SK-N-SH treated with all-trans-retinoic acid at 6 μM for 48 hours (cell line): ENCODE measurements around the gene MGME1.

ENCODE experiments used
- ATAC-seq: fragments of 200-7000 bp; cut with Tn5 transposase; 3 replicates; pipeline ENCODE4 v1.9.1; 2020; ENCODE audit warnings: mild to moderate bottlenecking, moderate library complexity
- ARNTL ChIP-seq: fragments of 450-650 bp; formaldehyde crosslinking; IDR thresholded peaks from 2 replicates; pipeline ENCODE4 v1.5.0; 2020; ENCODE audit warnings: low read depth, mild to moderate bottlenecking, moderate library complexity, borderline replicate concordance
- BACH2 ChIP-seq: fragments of 250-450 bp; sonication (Bioruptor Pico); IDR thresholded peaks from 2 replicates; pipeline ENCODE4 v1.9.0; 2021; ENCODE audit warnings: mild to moderate bottlenecking, borderline replicate concordance
- CREB5 ChIP-seq: fragments of 250-450 bp; sonication (Bioruptor Pico); IDR thresholded peaks from 2 replicates; pipeline ENCODE4 v1.5.1; 2020; ENCODE audit warnings: low read depth, mild to moderate bottlenecking, moderate library complexity
- CSDC2 ChIP-seq: fragments of 250-450 bp; sonication (Bioruptor Pico); IDR thresholded peaks from 2 replicates; pipeline ENCODE4 v1.5.0; 2020; ENCODE audit warnings: mild to moderate bottlenecking, moderate library complexity
- CSRNP3 ChIP-seq: fragments of 250-450 bp; sonication (Bioruptor Pico); IDR thresholded peaks from 2 replicates; pipeline ENCODE4 v1.5.1; 2021; ENCODE audit warnings: mild to moderate bottlenecking, moderate library complexity
- ESRRG ChIP-seq: fragments of 250-450 bp; sonication (Bioruptor Pico); IDR thresholded peaks from 2 replicates; pipeline ENCODE4 v1.6.1; 2021; ENCODE audit warnings: mild to moderate bottlenecking
- GLIS3 ChIP-seq: fragments of 250-450 bp; sonication (Bioruptor Pico); IDR thresholded peaks from 2 replicates; pipeline ENCODE4 v1.5.0; 2020; ENCODE audit warnings: mild to moderate bottlenecking, moderate library complexity
- ISL1 ChIP-seq: fragments of 250-450 bp; sonication (Bioruptor Pico); IDR thresholded peaks from 2 replicates; pipeline ENCODE4 v2.1.2; 2022; ENCODE audit warnings: mild to moderate bottlenecking, moderate library complexity
- OSR1 ChIP-seq: fragments of 250-450 bp; sonication (Bioruptor Pico); IDR thresholded peaks from 2 replicates; pipeline ENCODE4 v1.8.0; 2022; ENCODE audit warnings: moderate library complexity, mild to moderate bottlenecking, inconsistent platforms
- PATZ1 ChIP-seq: fragments of 250-450 bp; sonication (Bioruptor Pico); IDR thresholded peaks from 2 replicates; pipeline ENCODE4 v1.8.0; 2020; ENCODE audit warnings: mild to moderate bottlenecking, moderate library complexity, borderline replicate concordance
- POU6F1 ChIP-seq: fragments of 250-450 bp; sonication (Bioruptor Pico); IDR thresholded peaks from 2 replicates; pipeline ENCODE4 v1.8.0; 2021; ENCODE audit warnings: low read depth, mild to moderate bottlenecking, moderate library complexity, borderline replicate concordance
- PPARA ChIP-seq: fragments of 250-450 bp; sonication (Bioruptor Pico); IDR thresholded peaks from 2 replicates; pipeline ENCODE4 v1.5.0; 2020; ENCODE audit warnings: mild to moderate bottlenecking, borderline replicate concordance
- RARB ChIP-seq: fragments of 250-450 bp; sonication (Bioruptor Pico); IDR thresholded peaks from 2 replicates; pipeline ENCODE4 v1.8.0; 2021; ENCODE audit warnings: mild to moderate bottlenecking, moderate library complexity
- SNAI2 ChIP-seq: fragments of 250-450 bp; sonication (Bioruptor Pico); IDR thresholded peaks from 2 replicates; pipeline ENCODE4 v1.5.0; 2020; ENCODE audit warnings: mild to moderate bottlenecking, moderate library complexity
- TCF4 ChIP-seq: fragments of 250-450 bp; sonication (Bioruptor Pico); IDR thresholded peaks from 2 replicates; pipeline ENCODE4 v1.8.0; 2021; ENCODE audit warnings: mild to moderate bottlenecking, moderate library complexity, borderline replicate concordance
- TOX ChIP-seq: fragments of 250-450 bp; sonication (Bioruptor Pico); IDR thresholded peaks from 2 replicates; pipeline ENCODE4 v1.8.0; 2021; ENCODE audit warnings: mild to moderate bottlenecking, moderate library complexity, borderline replicate concordance
- TSHZ2 ChIP-seq: fragments of 250-450 bp; sonication (Bioruptor Pico); IDR thresholded peaks from 2 replicates; pipeline ENCODE4 v1.5.0; 2020; ENCODE audit warnings: mild to moderate bottlenecking, moderate library complexity
- ZC3H10 ChIP-seq: fragments of 250-450 bp; sonication (Bioruptor Pico); IDR thresholded peaks from 2 replicates; pipeline ENCODE4 v1.5.1; 2021; ENCODE audit warnings: mild to moderate bottlenecking, moderate library complexity
- ZFP3 ChIP-seq: fragments of 250-450 bp; sonication (Bioruptor Pico); IDR thresholded peaks from 2 replicates; pipeline ENCODE4 v1.5.0; 2020; ENCODE audit warnings: mild to moderate bottlenecking, moderate library complexity
- ZFP30 ChIP-seq: fragments of 450-650 bp; formaldehyde crosslinking; IDR thresholded peaks from 2 replicates; pipeline ENCODE4 v1.5.0; 2022; ENCODE audit warnings: mild to moderate bottlenecking, moderate library complexity
- ZNF565 ChIP-seq: fragments of 450-650 bp; formaldehyde crosslinking; conservative IDR thresholded peaks from 2 replicates; pipeline ENCODE4 v1.5.0; 2020; ENCODE audit warnings: low read depth, mild to moderate bottlenecking, moderate library complexity
- ZNF70 ChIP-seq: fragments of 450-650 bp; formaldehyde crosslinking; IDR thresholded peaks from 2 replicates; pipeline ENCODE4 v1.5.0; 2020; ENCODE audit warnings: mild to moderate bottlenecking, moderate library complexity
- ZNF8 ChIP-seq: fragments of 450-650 bp; formaldehyde crosslinking; IDR thresholded peaks from 2 replicates; pipeline ENCODE4 v1.5.0; 2020; ENCODE audit warnings: mild to moderate bottlenecking, moderate library complexity

Gene MGME1

GRCh38 chr20:17971300-17972013 lies 2.6 kb downstream of the MGME1 start:
- TF ChIP-seq ZNF565 (no peak), ARNTL (no peak), CSRNP3 (CRISPR knock-in tag) (no peak), CREB5 (CRISPR knock-in tag) (no peak), PATZ1 (CRISPR knock-in tag) (no peak), ZFP30 (CRISPR knock-in tag) (no peak), TOX (no peak), TCF4 (CRISPR knock-in tag) (no peak), RARB (CRISPR knock-in tag) (no peak), BACH2 (CRISPR knock-in tag) (no peak), SNAI2 (CRISPR knock-in tag) (no peak), ZNF8 (CRISPR knock-in tag) (no peak), OSR1 (CRISPR knock-in tag) (no peak)
- ATAC-seq = no peak

GRCh38 chr20:17972121-17972520 lies 3.3 kb downstream of the MGME1 start:
- TF ChIP-seq TCF4 (CRISPR knock-in tag) = no peak
- ATAC-seq = no peak

GRCh38 chr20:17976305-17976704 lies 7.5 kb downstream of the MGME1 start:
- ATAC-seq = no peak
- TF ChIP-seq SNAI2 (CRISPR knock-in tag) = no peak
- TF ChIP-seq TOX = no peak
- TF ChIP-seq ZFP3 (CRISPR knock-in tag) = no peak
- TF ChIP-seq ARNTL = no peak
- no peak for TF ChIP-seq ISL1 (CRISPR knock-in tag)
- TF ChIP-seq BACH2 (CRISPR knock-in tag) = no peak
- no peak for TF ChIP-seq ESRRG (CRISPR knock-in tag)
- TF ChIP-seq ZNF70 (CRISPR knock-in tag) = no peak
- TF ChIP-seq ZNF565 = no peak
- no peak for TF ChIP-seq ZNF8 (CRISPR knock-in tag)

- no peak for ATAC-seq
- TF ChIP-seq CSDC2 (CRISPR knock-in tag) (no peak), CREB5 (CRISPR knock-in tag) (no peak), ISL1 (CRISPR knock-in tag) (no peak), ZFP30 (CRISPR knock-in tag) (no peak), OSR1 (CRISPR knock-in tag) (no peak), PPARA (CRISPR knock-in tag) (no peak), RARB (CRISPR knock-in tag) (no peak), ZNF70 (CRISPR knock-in tag) (no peak), GLIS3 (CRISPR knock-in tag) (no peak), TSHZ2 (CRISPR knock-in tag) (no peak), TOX (no peak), POU6F1 (CRISPR knock-in tag) (no peak), CSRNP3 (CRISPR knock-in tag) (no peak), ZC3H10 (CRISPR knock-in tag) (no peak)
Measured at GRCh38 chr20:17985388-17986018, 16.7 kb downstream of the MGME1 start.
